Activated CD8-positive, alpha-beta T cell treated with anti-CD3 and anti-CD28 coated beads for 36 hours (primary cell): ENCODE results near the gene BAZ2B. TPM values are rescaled to one million over a fixed set of nuclear protein-coding genes. Genes with fewer than 3 reads are reported as not detected.

ENCODE experiments used
- ATAC-seq: fragments of 200-7000 bp; cut with Tn5 transposase; one replicate; pipeline ENCODE4 v1.10.0; 2021; ENCODE audit warnings: mild to moderate bottlenecking, moderate library complexity
- CTCF ChIA-PET: fragments of 350-600 bp; sonication (Branson Sonifier 250); formaldehyde crosslinking; loops from one replicate; lab custom pipeline; 2021; ENCODE audit warnings: antibody characterized with exemption; lab: Charles Lee
- POLR2A ChIA-PET: fragments of 350-600 bp; sonication (Branson Sonifier 250); formaldehyde crosslinking; loops from one replicate; lab custom pipeline; 2021; ENCODE audit warnings: antibody characterized with exemption; lab: Charles Lee
- DNase-seq: peaks from one replicate; pipeline ENCODE4 v3.0.0-alpha.2; 2020
- H3K27ac Mint-ChIP-seq: one replicate; pipeline ENCODE4 v1.8.0; 2021; ENCODE audit warnings: mild to moderate bottlenecking, mixed read lengths
- H3K27me3 Mint-ChIP-seq: one replicate; pipeline ENCODE4 v1.8.0; 2021; ENCODE audit warnings: mixed read lengths
- H3K36me3 Mint-ChIP-seq: one replicate; pipeline ENCODE4 v1.8.0; 2021; ENCODE audit warnings: low read depth, mixed read lengths
- H3K4me1 Mint-ChIP-seq: one replicate; pipeline ENCODE4 v1.8.0; 2021; ENCODE audit warnings: low read depth, mixed read lengths
- H3K4me3 Mint-ChIP-seq: one replicate; pipeline ENCODE4 v1.8.0; 2021; ENCODE audit warnings: mild to moderate bottlenecking, moderate library complexity, mixed read lengths
- H3K9me3 Mint-ChIP-seq: one replicate; pipeline ENCODE4 v1.8.0; 2021; ENCODE audit warnings: mixed read lengths
- CTCF ChIP-seq: fragments of 200-600 bp; IDR thresholded peaks from one replicate; pipeline ENCODE4 v1.8.0; 2022; ENCODE audit warnings: antibody characterized with exemption, mild to moderate bottlenecking
- intact Hi-C: fragments of 100-400 bp; cut with micrococcal nuclease; formaldehyde crosslinking; loops from one replicate; pipeline ENCODE4 v1.10.0; 2022
- total RNA-seq, 2 experiments: library from RNA; stranded (reverse); gene quantifications; one replicate each; pipeline ENCODE4 v1.2.3, GENCODE V29; 2021

The BAZ2B gene
- total RNA-seq, 2 experiments from 2014 or later: 7.7 to 8.2 TPM

- DNase-seq (no peak), ATAC-seq (no peak)
- Mint-ChIP-seq H3K9me3 (no peaks in the 10 kb centered on the region), H3K36me3 (peaks cover 35% of the 10 kb centered on the region), H3K4me3 (no peak overlapping the region), H3K4me1 (peaks cover 7% of the 10 kb centered on the region), H3K27ac (no peak overlapping the region), H3K27me3 (no peaks in the 10 kb centered on the region)
- CTCF ChIA-PET: no interaction called here
- POLR2A ChIA-PET: no interaction called here
- TF ChIP-seq CTCF: no peak
- intact Hi-C loops: no loop called here
Observed at GRCh38 chr2:159275111-159275510, 341.2 kb downstream of the BAZ2B start.

GRCh38 chr2:159272156-159272555, 344.2 kb downstream of the BAZ2B start:
- Mint-ChIP-seq H3K4me1 (peaks cover 7% of the 10 kb centered on the region), H3K36me3 (peaks cover 33% of the 10 kb centered on the region), H3K4me3 (no peak overlapping the region), H3K27me3 (no peaks in the 10 kb centered on the region), H3K9me3 (no peaks in the 10 kb centered on the region), H3K27ac (no peak overlapping the region)
- DNase-seq (no peak), ATAC-seq (no peak)
- intact Hi-C loops: no loop called here
- ChIA-PET CTCF (no interaction called here), POLR2A (no interaction called here)
- TF ChIP-seq CTCF: no peak

DNA sequence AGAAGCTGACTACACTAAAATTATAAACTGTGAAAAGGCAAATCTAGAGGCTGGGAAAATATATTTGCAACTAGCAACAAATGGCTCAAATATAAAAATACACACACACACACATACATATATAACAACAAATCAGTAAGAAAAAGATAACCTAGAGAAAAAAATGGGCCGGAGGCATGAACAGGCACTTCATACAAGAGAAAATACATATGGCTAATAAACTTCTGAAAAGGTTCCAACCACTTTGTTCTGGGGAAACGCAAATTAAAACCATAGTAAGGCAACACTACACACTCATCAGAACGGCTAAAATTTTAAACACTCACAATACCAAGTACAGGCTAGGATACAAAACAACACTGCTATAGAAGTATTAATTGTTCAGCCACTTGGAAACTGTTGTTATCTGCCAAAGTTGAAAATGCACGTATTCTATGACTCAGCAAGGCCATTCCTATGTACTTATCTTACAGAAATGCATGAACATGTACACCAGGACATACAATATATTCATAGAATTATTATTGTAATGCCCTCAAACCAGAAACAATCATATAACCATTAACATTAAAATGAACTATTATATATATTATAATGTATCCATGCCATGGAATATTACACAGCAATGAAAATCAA, 345.5 kb downstream of the BAZ2B start:
- CTCF ChIA-PET: no interaction called here
- no peaks in the 10 kb centered on the region for H3K9me3 Mint-ChIP-seq

More for the DNA sequence above, 345.5 kb downstream of the BAZ2B start:
- Mint-ChIP-seq H3K4me1 (peaks cover 7% of the 10 kb centered on the region), H3K27ac (no peak overlapping the region), H3K36me3 (peaks cover 35% of the 10 kb centered on the region), H3K27me3 (no peaks in the 10 kb centered on the region), H3K4me3 (no peak overlapping the region)
- POLR2A ChIA-PET: interaction anchor here (1.4 kb wide), 1 partner anchor 42 kb away, joined by 3 read pairs; no protein-coding TSS in a partner anchor
- ATAC-seq (no peak), DNase-seq (no peak)
- intact Hi-C loops: no loop called here
- TF ChIP-seq CTCF: no peak

Other genes starting within 250 kb of the BAZ2B start
- 10 to 100 TPM; 79.2 to 80.3 TPM for gene MARCHF7, start 96.0 kb upstream of the BAZ2B start, total RNA-seq
- under 1 TPM; 0.43 to 0.74 TPM for gene CD302, start 181.7 kb upstream of the BAZ2B start, total RNA-seq